Esophagus squamous epithelium (tissue), 5 donors: Measurements from ENCODE around the gene ADGRF5. TPM values are rescaled to one million over a fixed set of nuclear protein-coding genes. Genes with fewer than 3 reads are reported as not detected.

Experiments
- DNase-seq: peaks from one replicate; lab custom pipeline; 2025; lab: John Stamatoyannopoulos, UW
- H3K27ac ChIP-seq, 4 donors: fragments of 200-600 bp; sonication (generic); one replicate each; pipeline ENCODE4 v1.5.1; 2016 to 2019; ENCODE audit warnings: mild to moderate bottlenecking in 1 of 4
- H3K27me3 ChIP-seq, 4 donors: fragments of 200-600 bp; sonication (generic); 1 replicate in 3 of 4; 2 replicates in 1 of 4; pipeline versions ENCODE4 v1.5.1 to v1.6.0; 2017 to 2021; ENCODE audit warnings: antibody characterized with exemption in 1 of 4
- H3K36me3 ChIP-seq, 3 donors: fragments of 200-600 bp; sonication (generic); one replicate each; pipeline ENCODE4 v1.5.1; 2016 to 2019
- H3K4me1 ChIP-seq, 3 donors: fragments of 200-600 bp; sonication (generic); one replicate each; pipeline ENCODE4 v1.5.1; 2017 to 2019
- H3K4me3 ChIP-seq, 4 donors: fragments of 200-600 bp; sonication (generic); 1 replicate in 3 of 4; 2 replicates in 1 of 4; pipeline ENCODE4 v1.5.1; 2016 to 2019; ENCODE audit warnings: mild to moderate bottlenecking in 2 of 4, moderate library complexity in 1 of 4
- H3K9me3 ChIP-seq, 3 donors: fragments of 200-600 bp; sonication (generic); one replicate each; pipeline ENCODE4 v1.5.1; 2016 to 2019
- CTCF ChIP-seq, 6 experiments: fragments of 450-650 bp in 4 of 6; fragments of 200-600 bp in 2 of 6; sonication (generic) in 2 of 6; IDR thresholded peaks; one replicate each; pipeline ENCODE4 v1.5.1; 2016 to 2019; ENCODE audit warnings: antibody characterized with exemption in 6 of 6, mild to moderate bottlenecking in 4 of 6, moderate library complexity in 4 of 6
- POLR2A ChIP-seq, 4 donors: fragments of 450-650 bp; IDR thresholded peaks; one replicate each; pipeline ENCODE4 v1.6.1; 2017; ENCODE audit warnings: antibody characterized with exemption in 4 of 4, mild to moderate bottlenecking in 4 of 4, moderate library complexity in 3 of 4
- WGBS, 2 donors: methylation state at CpG; one replicate each; pipeline ENCODE4 v1.1.5; 2018; 5-methylcytosine and 5-hydroxymethylcytosine counted together
- intact Hi-C: fragments of 100-400 bp; cut with DNase I; formaldehyde crosslinking; loops from one replicate; pipeline ENCODE4 v1.15.0; 2022
- total RNA-seq, 4 donors: library from RNA; depleted of rRNA; stranded (reverse); fragments of >200 nt; gene quantifications; one replicate each; pipeline ENCODE4 v1.1.0, GENCODE V29; 2016
- donor health status: DM: yes; HTN: yes; CAD: no.

ADGRF5 gene
- total RNA-seq, 4 donors from 2014 or later: 1.1 to 9.5 (median 4.0) TPM

- H3K9me3 ChIP-seq: no peaks in the 10 kb centered on the region
- intact Hi-C loops: no loop called here
- H3K4me1 ChIP-seq: peaks cover 0 to 12% (median 0%) of the 10 kb centered on the region in 3 donors
- H3K27me3 ChIP-seq: peaks cover 0 to 10% (median 0%) of the 10 kb centered on the region in 4 donors
- 42 to 50% methylated on average over 2 to 4 of the region's 4 CpGs for WGBS, 2 donors
- TF ChIP-seq CTCF (IDR thresholded peaks at IDR 0.05) (no peak), POLR2A (IDR thresholded peaks at IDR 0.05) (no peak)
- peak overlapping the region in 1 of 4 donors; percentile 27 for H3K27ac ChIP-seq
- no peaks in the 10 kb centered on the region for H3K36me3 ChIP-seq
- H3K4me3 ChIP-seq: peak overlapping the region in 2 of 4 donors; percentile 13 to 16
- DNase-seq: no peak
These were observed 33.2 kb upstream of the ADGRF5 start for GRCh38 chr6:46954837-46955451.

GRCh38 chr6:46953921-46954320 lies 32.2 kb upstream of the ADGRF5 start:
- Histone ChIP-seq H3K9me3 (no peaks in the 10 kb centered on the region), H3K36me3 (no peaks in the 10 kb centered on the region), H3K4me1 (peaks cover 0 to 12% (median 0%) of the 10 kb centered on the region in 3 donors), H3K27ac (no peak overlapping the region), H3K4me3 (peak overlapping the region in 2 of 4 donors; percentile 9 to 16), H3K27me3 (peaks cover 0 to 10% (median 0%) of the 10 kb centered on the region in 4 donors)
- WGBS, 2 donors: 86 to 87% methylated on average over 4 of the region's 4 CpGs
- DNase-seq: no peak
- no peak for TF ChIP-seq POLR2A (IDR thresholded peaks at IDR 0.05)
- TF ChIP-seq CTCF (IDR thresholded peaks at IDR 0.05): no peak
- intact Hi-C loops: no loop called here

- no peaks in the 10 kb centered on the region for H3K36me3 ChIP-seq
- peaks cover 0 to 6% (median 0%) of the 10 kb centered on the region in 4 donors for H3K27me3 ChIP-seq
- H3K27ac ChIP-seq: peak overlapping the region in 3 of 4 donors; percentile 19 to 53 (median 42)
- WGBS, 2 donors: 65 to 73% methylated on average over 8 of the region's 8 CpGs
- intact Hi-C loops: no loop called here
- H3K4me1 ChIP-seq: peaks cover 0 to 10% (median 0%) of the 10 kb centered on the region in 3 donors
- no peak for DNase-seq
- H3K9me3 ChIP-seq: no peaks in the 10 kb centered on the region
- TF ChIP-seq CTCF (IDR thresholded peaks at IDR 0.05) (no peak), POLR2A (IDR thresholded peaks at IDR 0.05) (no peak)
- no peak overlapping the region for H3K4me3 ChIP-seq
These were observed 28.0 kb upstream of the ADGRF5 start for GRCh38 chr6:46949632-46950280.

GRCh38 chr6:46948699-46949098 lies 27.0 kb upstream of the ADGRF5 start:
- TF ChIP-seq CTCF (IDR thresholded peaks at IDR 0.05): no peak
- TF ChIP-seq POLR2A (IDR thresholded peaks at IDR 0.05): no peak
- WGBS, 2 donors: 72 to 86% methylated on average over 8 of the region's 8 CpGs
- peak overlapping the region in 3 of 4 donors; percentile 42 to 60 (median 53) for H3K27ac ChIP-seq
- intact Hi-C loops: no loop called here
- H3K4me1 ChIP-seq: peaks cover 0 to 6% (median 0%) of the 10 kb centered on the region in 3 donors
- no peak for DNase-seq
- H3K9me3 ChIP-seq: no peaks in the 10 kb centered on the region
- no peaks in the 10 kb centered on the region for H3K36me3 ChIP-seq
- no peaks in the 10 kb centered on the region for H3K27me3 ChIP-seq
- H3K4me3 ChIP-seq: no peak overlapping the region

GRCh38 chr6:46947497-46947896 lies 25.8 kb upstream of the ADGRF5 start:
- H3K9me3 ChIP-seq: no peaks in the 10 kb centered on the region
- no peaks in the 10 kb centered on the region for H3K36me3 ChIP-seq
- H3K4me1 ChIP-seq: peaks cover 0 to 6% (median 0%) of the 10 kb centered on the region in 3 donors
- 72 to 74% methylated on average over 5 of the region's 5 CpGs for WGBS, 2 donors
- intact Hi-C loops: no loop called here
- H3K4me3 ChIP-seq: no peak overlapping the region
- no peaks in the 10 kb centered on the region for H3K27me3 ChIP-seq
- H3K27ac ChIP-seq: peak overlapping the region in 2 of 4 donors; percentile 53 to 60
- TF ChIP-seq CTCF (IDR thresholded peaks at IDR 0.05) (no peak), POLR2A (IDR thresholded peaks at IDR 0.05) (no peak)
- DNase-seq: no peak
